HEK293 (cell line): Measurements from ENCODE around the gene TULP1.

Source experiments
- CTCF ChIA-PET: fragments of 350-600 bp; formaldehyde crosslinking; extraction: SDS; loops from one replicate; lab custom pipeline; 2021; ENCODE audit warnings: antibody characterized with exemption; lab: Yijun Ruan, JAX
- POLR2A ChIA-PET: fragments of 300-600 bp; formaldehyde crosslinking; extraction: SDS; loops from one replicate; lab custom pipeline; 2020; ENCODE audit warnings: antibody characterized with exemption, inconsistent platforms; lab: Yijun Ruan, JAX
- H3K27ac ChIP-seq: fragments of 200-500 bp; sonication (Bioruptor generic); 2 replicates; pipeline ENCODE4 v1.5.1; 2014; ENCODE audit warnings: low read depth, low read length, control low read depth, inconsistent platforms; ENCODE audit errors: extremely low read depth
- H3K36me3 ChIP-seq, 2 experiments: fragments of 200-500 bp in 1 of 2; sonication (Bioruptor generic) in 1 of 2; 1 replicate in 1 of 2; 2 replicates in 1 of 2; pipeline ENCODE4 v1.5.1; 2014 to 2017; ENCODE audit warnings: inconsistent platforms in 2 of 2, low read length in 2 of 2; ENCODE audit not compliant: control insufficient read depth in 2 of 2, insufficient read depth in 1 of 2
- H3K4me1 ChIP-seq: fragments of 200-500 bp; sonication (Bioruptor generic); 2 replicates; pipeline ENCODE4 v1.5.1; 2014; ENCODE audit warnings: mild to moderate bottlenecking, low read length, inconsistent platforms; ENCODE audit not compliant: control insufficient read depth, insufficient read depth
- H3K4me3 ChIP-seq: 2 replicates; pipeline ENCODE4 v1.5.1; 2011; ENCODE audit warnings: low read depth, mild to moderate bottlenecking, control low read depth, low read length, moderate library complexity
- H3K9me3 ChIP-seq: fragments of 200-500 bp; sonication (Bioruptor generic); 2 replicates; pipeline ENCODE4 v1.5.1; 2014; ENCODE audit warnings: low read depth, low read length, inconsistent platforms; ENCODE audit not compliant: control insufficient read depth, insufficient read depth
- GFI1B ChIP-seq: fragments of 450-650 bp; formaldehyde crosslinking; IDR thresholded peaks from 2 replicates; pipeline ENCODE4 v1.5.1; 2016; ENCODE audit warnings: missing biosample characterization, missing genetic modification characterization
- GLI2 ChIP-seq: fragments of 450-650 bp; formaldehyde crosslinking; IDR thresholded peaks from 2 replicates; pipeline ENCODE4; 2017; ENCODE audit warnings: missing biosample characterization, missing genetic modification characterization, low read depth, borderline replicate concordance
- OSR2 ChIP-seq: fragments of 450-650 bp; formaldehyde crosslinking; IDR thresholded peaks from 2 replicates; pipeline ENCODE4 v1.5.1; 2016; ENCODE audit warnings: missing biosample characterization, missing genetic modification characterization
- RBAK ChIP-seq: fragments of 450-650 bp; formaldehyde crosslinking; IDR thresholded peaks from 2 replicates; pipeline ENCODE4 v1.5.1; 2016; ENCODE audit warnings: missing biosample characterization, missing genetic modification characterization
- SCRT2 ChIP-seq: fragments of 450-650 bp; formaldehyde crosslinking; IDR thresholded peaks from 2 replicates; pipeline ENCODE4 v1.5.1; 2016; ENCODE audit warnings: missing biosample characterization, missing genetic modification characterization
- ZBTB21 ChIP-seq: fragments of 450-650 bp; formaldehyde crosslinking; IDR thresholded peaks from 2 replicates; pipeline ENCODE4 v1.5.1; 2017; ENCODE audit warnings: missing biosample characterization, missing genetic modification characterization
- ZFP37 ChIP-seq: fragments of 450-650 bp; formaldehyde crosslinking; IDR thresholded peaks from 2 replicates; pipeline ENCODE4 v1.5.1; 2016; ENCODE audit warnings: missing biosample characterization, missing genetic modification characterization
- ZNF133 ChIP-seq: fragments of 450-650 bp; formaldehyde crosslinking; IDR thresholded peaks from 2 replicates; pipeline ENCODE4 v1.5.1; 2016; ENCODE audit warnings: missing biosample characterization, missing genetic modification characterization
- ZNF292 ChIP-seq: fragments of 450-650 bp; formaldehyde crosslinking; IDR thresholded peaks from 2 replicates; pipeline ENCODE4 v1.5.1; 2016; ENCODE audit warnings: low read depth, missing biosample characterization, missing genetic modification characterization, borderline replicate concordance
- ZNF558 ChIP-seq: fragments of 450-650 bp; formaldehyde crosslinking; IDR thresholded peaks from 2 replicates; pipeline ENCODE4 v1.5.1; 2016; ENCODE audit warnings: missing biosample characterization, missing genetic modification characterization
- ZNF621 ChIP-seq: fragments of 450-650 bp; formaldehyde crosslinking; IDR thresholded peaks from 2 replicates; pipeline ENCODE4 v1.5.1; 2017; ENCODE audit warnings: missing biosample characterization, missing genetic modification characterization
- ZNF626 ChIP-seq: fragments of 450-650 bp; sonication (Bioruptor Pico); formaldehyde crosslinking; IDR thresholded peaks from 2 replicates; pipeline ENCODE4 v1.5.1; 2018; ENCODE audit warnings: missing biosample characterization, missing genetic modification characterization, inconsistent platforms
- ZXDB ChIP-seq: fragments of 450-650 bp; formaldehyde crosslinking; IDR thresholded peaks from 2 replicates; pipeline ENCODE4 v1.5.1; 2016; ENCODE audit warnings: missing biosample characterization, missing genetic modification characterization
- TF ChIP-seq, protein P1 (sequence below): fragments of 450-650 bp; formaldehyde crosslinking; IDR thresholded peaks from 2 replicates; pipeline ENCODE4 v1.5.1; 2016; ENCODE audit warnings: missing biosample characterization, missing genetic modification characterization, borderline replicate concordance
- TF ChIP-seq, protein P2 (sequence below): fragments of 450-650 bp; formaldehyde crosslinking; IDR thresholded peaks from 2 replicates; pipeline ENCODE4 v1.5.0; 2017; ENCODE audit warnings: missing biosample characterization, missing genetic modification characterization, borderline replicate concordance
- TF ChIP-seq, protein P3 (sequence below): fragments of 450-650 bp; formaldehyde crosslinking; IDR thresholded peaks from 2 replicates; pipeline ENCODE4 v1.5.1; 2017; ENCODE audit warnings: missing biosample characterization, mild to moderate bottlenecking, missing genetic modification characterization, moderate library complexity
- TF ChIP-seq, protein P4 (sequence below): fragments of 450-650 bp; formaldehyde crosslinking; IDR thresholded peaks from 2 replicates; pipeline ENCODE4 v1.5.1; 2016; ENCODE audit warnings: missing biosample characterization, missing genetic modification characterization, borderline replicate concordance
- TF ChIP-seq, protein P5 (sequence below): fragments of 450-650 bp; formaldehyde crosslinking; IDR thresholded peaks from 2 replicates; pipeline ENCODE4 v1.5.1; 2016; ENCODE audit warnings: missing biosample characterization, missing genetic modification characterization

TULP1 gene

GRCh38 chr6:35496841-35497570 lies 15.7 kb downstream of the TULP1 start, which contains the start of gene TEAD3 (continued):
- TF ChIP-seq, protein P1, sequence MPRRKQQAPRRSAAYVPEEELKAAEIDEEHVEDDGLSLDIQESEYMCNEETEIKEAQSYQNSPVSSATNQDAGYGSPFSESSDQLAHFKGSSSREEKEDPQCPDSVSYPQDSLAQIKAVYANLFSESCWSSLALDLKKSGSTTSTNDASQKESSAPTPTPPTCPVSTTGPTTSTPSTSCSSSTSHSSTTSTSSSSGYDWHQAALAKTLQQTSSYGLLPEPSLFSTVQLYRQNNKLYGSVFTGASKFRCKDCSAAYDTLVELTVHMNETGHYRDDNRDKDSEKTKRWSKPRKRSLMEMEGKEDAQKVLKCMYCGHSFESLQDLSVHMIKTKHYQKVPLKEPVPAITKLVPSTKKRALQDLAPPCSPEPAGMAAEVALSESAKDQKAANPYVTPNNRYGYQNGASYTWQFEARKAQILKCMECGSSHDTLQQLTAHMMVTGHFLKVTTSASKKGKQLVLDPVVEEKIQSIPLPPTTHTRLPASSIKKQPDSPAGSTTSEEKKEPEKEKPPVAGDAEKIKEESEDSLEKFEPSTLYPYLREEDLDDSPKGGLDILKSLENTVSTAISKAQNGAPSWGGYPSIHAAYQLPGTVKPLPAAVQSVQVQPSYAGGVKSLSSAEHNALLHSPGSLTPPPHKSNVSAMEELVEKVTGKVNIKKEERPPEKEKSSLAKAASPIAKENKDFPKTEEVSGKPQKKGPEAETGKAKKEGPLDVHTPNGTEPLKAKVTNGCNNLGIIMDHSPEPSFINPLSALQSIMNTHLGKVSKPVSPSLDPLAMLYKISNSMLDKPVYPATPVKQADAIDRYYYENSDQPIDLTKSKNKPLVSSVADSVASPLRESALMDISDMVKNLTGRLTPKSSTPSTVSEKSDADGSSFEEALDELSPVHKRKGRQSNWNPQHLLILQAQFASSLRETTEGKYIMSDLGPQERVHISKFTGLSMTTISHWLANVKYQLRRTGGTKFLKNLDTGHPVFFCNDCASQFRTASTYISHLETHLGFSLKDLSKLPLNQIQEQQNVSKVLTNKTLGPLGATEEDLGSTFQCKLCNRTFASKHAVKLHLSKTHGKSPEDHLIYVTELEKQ (tag by site-specific recombination): no peak
- TF ChIP-seq ZNF292 (tag by site-specific recombination): no peak
- TF ChIP-seq, protein P2, sequence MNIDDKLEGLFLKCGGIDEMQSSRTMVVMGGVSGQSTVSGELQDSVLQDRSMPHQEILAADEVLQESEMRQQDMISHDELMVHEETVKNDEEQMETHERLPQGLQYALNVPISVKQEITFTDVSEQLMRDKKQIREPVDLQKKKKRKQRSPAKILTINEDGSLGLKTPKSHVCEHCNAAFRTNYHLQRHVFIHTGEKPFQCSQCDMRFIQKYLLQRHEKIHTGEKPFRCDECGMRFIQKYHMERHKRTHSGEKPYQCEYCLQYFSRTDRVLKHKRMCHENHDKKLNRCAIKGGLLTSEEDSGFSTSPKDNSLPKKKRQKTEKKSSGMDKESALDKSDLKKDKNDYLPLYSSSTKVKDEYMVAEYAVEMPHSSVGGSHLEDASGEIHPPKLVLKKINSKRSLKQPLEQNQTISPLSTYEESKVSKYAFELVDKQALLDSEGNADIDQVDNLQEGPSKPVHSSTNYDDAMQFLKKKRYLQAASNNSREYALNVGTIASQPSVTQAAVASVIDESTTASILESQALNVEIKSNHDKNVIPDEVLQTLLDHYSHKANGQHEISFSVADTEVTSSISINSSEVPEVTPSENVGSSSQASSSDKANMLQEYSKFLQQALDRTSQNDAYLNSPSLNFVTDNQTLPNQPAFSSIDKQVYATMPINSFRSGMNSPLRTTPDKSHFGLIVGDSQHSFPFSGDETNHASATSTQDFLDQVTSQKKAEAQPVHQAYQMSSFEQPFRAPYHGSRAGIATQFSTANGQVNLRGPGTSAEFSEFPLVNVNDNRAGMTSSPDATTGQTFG (tag by site-specific recombination): no peak

DNA sequence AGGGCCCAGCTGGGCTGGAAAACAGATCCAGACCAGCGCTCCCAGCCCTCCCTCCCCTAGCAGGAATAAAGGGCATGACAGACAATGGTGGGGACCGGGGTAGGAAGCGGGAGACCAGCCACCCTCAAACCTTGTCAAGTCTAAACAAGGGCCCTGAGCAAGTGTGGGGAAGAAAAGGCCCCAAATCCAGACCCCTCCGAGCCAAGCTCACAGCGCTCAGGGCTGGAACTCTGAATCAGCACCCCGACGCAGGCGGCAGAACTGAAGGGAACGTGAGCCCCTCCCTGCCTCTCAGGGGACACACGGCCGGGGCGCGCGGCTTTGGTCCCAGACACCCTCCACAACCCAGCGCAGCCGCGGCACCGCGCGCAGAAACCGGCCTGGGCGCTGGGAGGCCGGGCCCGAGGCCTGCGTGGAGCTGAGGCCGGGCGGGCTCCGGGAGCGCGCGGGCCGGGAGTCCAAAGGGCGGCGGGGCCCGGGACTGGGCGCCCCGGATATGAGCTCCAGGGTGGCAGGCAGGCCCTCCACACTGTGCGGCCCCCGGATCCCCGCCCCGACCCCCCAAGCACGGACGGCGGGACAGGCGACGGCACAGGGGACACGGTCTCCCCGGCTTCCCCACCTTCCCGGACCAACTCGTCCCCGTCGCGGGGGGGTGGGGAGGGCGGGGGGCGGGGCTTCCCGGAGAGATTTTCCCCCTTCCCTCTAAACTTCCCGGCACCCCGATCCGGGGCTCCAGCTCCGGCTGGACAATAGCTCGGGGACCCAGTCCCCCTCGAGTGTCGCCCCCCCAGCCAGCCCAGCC lies 16.5 kb downstream of the TULP1 start:
- peaks cover 0 to 4% of the 10 kb centered on the region in 2 experiments; a peak in 1 of 3 replicates for H3K36me3 ChIP-seq
- peak overlapping the region; percentile 73 for H3K4me3 ChIP-seq
- ChIA-PET CTCF (interaction anchor here (0.6 to 1.1 kb wide), 5 partner anchors 9 to 240 kb away, joined by 3 to 8 read pairs (median 3); no protein-coding TSS in a partner anchor), POLR2A (interaction anchor here (1.0 to 4.3 kb wide), 10 partner anchors 9 to 237 kb away, joined by 3 to 40 read pairs (median 4); partner anchors contain the start of genes RPL10A and ZNF76)
- H3K9me3 ChIP-seq: no peaks in the 10 kb centered on the region
- peaks cover 8% of the 10 kb centered on the region for H3K4me1 ChIP-seq
- H3K27ac ChIP-seq: peak overlapping the region; percentile 38; the same call in 1 of the 2 replicates
- TF ChIP-seq ZNF621: no peak
- TF ChIP-seq ZXDB (tag by site-specific recombination): no peak
- TF ChIP-seq GFI1B (tag by site-specific recombination): no peak
- TF ChIP-seq ZNF558: no peak
- no peak for TF ChIP-seq ZNF626 (tag by site-specific recombination)
- TF ChIP-seq, protein P3, sequence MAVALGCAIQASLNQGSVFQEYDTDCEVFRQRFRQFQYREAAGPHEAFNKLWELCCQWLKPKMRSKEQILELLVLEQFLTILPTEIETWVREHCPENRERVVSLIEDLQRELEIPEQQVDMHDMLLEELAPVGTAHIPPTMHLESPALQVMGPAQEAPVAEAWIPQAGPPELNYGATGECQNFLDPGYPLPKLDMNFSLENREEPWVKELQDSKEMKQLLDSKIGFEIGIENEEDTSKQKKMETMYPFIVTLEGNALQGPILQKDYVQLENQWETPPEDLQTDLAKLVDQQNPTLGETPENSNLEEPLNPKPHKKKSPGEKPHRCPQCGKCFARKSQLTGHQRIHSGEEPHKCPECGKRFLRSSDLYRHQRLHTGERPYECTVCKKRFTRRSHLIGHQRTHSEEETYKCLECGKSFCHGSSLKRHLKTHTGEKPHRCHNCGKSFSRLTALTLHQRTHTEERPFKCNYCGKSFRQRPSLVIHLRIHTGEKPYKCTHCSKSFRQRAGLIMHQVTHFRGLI (tag by site-specific recombination): no peak
- TF ChIP-seq ZBTB21 (tag by site-specific recombination): no peak
- no peak for TF ChIP-seq RBAK (tag by site-specific recombination)
- no peak for TF ChIP-seq GLI2 (tag by site-specific recombination)
- no peak for TF ChIP-seq ZNF133
- TF ChIP-seq, protein P4, sequence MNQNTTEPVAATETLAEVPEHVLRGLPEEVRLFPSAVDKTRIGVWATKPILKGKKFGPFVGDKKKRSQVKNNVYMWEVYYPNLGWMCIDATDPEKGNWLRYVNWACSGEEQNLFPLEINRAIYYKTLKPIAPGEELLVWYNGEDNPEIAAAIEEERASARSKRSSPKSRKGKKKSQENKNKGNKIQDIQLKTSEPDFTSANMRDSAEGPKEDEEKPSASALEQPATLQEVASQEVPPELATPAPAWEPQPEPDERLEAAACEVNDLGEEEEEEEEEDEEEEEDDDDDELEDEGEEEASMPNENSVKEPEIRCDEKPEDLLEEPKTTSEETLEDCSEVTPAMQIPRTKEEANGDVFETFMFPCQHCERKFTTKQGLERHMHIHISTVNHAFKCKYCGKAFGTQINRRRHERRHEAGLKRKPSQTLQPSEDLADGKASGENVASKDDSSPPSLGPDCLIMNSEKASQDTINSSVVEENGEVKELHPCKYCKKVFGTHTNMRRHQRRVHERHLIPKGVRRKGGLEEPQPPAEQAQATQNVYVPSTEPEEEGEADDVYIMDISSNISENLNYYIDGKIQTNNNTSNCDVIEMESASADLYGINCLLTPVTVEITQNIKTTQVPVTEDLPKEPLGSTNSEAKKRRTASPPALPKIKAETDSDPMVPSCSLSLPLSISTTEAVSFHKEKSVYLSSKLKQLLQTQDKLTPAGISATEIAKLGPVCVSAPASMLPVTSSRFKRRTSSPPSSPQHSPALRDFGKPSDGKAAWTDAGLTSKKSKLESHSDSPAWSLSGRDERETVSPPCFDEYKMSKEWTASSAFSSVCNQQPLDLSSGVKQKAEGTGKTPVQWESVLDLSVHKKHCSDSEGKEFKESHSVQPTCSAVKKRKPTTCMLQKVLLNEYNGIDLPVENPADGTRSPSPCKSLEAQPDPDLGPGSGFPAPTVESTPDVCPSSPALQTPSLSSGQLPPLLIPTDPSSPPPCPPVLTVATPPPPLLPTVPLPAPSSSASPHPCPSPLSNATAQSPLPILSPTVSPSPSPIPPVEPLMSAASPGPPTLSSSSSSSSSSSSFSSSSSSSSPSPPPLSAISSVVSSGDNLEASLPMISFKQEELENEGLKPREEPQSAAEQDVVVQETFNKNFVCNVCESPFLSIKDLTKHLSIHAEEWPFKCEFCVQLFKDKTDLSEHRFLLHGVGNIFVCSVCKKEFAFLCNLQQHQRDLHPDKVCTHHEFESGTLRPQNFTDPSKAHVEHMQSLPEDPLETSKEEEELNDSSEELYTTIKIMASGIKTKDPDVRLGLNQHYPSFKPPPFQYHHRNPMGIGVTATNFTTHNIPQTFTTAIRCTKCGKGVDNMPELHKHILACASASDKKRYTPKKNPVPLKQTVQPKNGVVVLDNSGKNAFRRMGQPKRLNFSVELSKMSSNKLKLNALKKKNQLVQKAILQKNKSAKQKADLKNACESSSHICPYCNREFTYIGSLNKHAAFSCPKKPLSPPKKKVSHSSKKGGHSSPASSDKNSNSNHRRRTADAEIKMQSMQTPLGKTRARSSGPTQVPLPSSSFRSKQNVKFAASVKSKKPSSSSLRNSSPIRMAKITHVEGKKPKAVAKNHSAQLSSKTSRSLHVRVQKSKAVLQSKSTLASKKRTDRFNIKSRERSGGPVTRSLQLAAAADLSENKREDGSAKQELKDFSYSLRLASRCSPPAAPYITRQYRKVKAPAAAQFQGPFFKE: no peak
- TF ChIP-seq OSR2 (tag by site-specific recombination): no peak
- TF ChIP-seq, protein P5, sequence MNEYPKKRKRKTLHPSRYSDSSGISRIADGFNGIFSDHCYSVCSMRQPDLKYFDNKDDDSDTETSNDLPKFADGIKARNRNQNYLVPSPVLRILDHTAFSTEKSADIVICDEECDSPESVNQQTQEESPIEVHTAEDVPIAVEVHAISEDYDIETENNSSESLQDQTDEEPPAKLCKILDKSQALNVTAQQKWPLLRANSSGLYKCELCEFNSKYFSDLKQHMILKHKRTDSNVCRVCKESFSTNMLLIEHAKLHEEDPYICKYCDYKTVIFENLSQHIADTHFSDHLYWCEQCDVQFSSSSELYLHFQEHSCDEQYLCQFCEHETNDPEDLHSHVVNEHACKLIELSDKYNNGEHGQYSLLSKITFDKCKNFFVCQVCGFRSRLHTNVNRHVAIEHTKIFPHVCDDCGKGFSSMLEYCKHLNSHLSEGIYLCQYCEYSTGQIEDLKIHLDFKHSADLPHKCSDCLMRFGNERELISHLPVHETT (tag by site-specific recombination): no peak
- TF ChIP-seq SCRT2: no peak
- no peak for TF ChIP-seq ZFP37 (tag by site-specific recombination)
